Neural cell (in vitro differentiated cells): ENCODE data around the gene SIK1. TPM values are rescaled to one million over a fixed set of nuclear protein-coding genes. Genes with fewer than 3 reads are reported as not detected.

Experiments used
- H2AFZ ChIP-seq: fragments of 200-600, 300-800 bp; sonication (generic), shearing (Covaris generic); 2 replicates; pipeline ENCODE4 v1.6.0; 2014; ENCODE audit warnings: low read depth, mild to moderate bottlenecking, antibody characterized with exemption, low read length, moderate library complexity
- H3F3A ChIP-seq: fragments of 200-600 bp; shearing (Covaris generic); 2 replicates; pipeline ENCODE4 v1.6.1; 2016; ENCODE audit warnings: mild to moderate bottlenecking, moderate library complexity, mixed read lengths, antibody characterized with exemption, low read length; ENCODE audit not compliant: insufficient read depth, poor library complexity, severe bottlenecking
- H3K27ac ChIP-seq: fragments of 200-600, 300-800 bp; sonication (generic), shearing (Covaris generic); 2 replicates; pipeline ENCODE4 v1.5.1; 2014; ENCODE audit warnings: mild to moderate bottlenecking, low read length, moderate library complexity
- H3K27me3 ChIP-seq: fragments of 300-800, 200-600 bp; sonication (generic), shearing (Covaris generic); 2 replicates; pipeline ENCODE4 v1.6.0; 2014; ENCODE audit warnings: mild to moderate bottlenecking, low read depth, low read length, moderate library complexity; ENCODE audit not compliant: insufficient read depth
- H3K36me3 ChIP-seq: fragments of 300-800, 200-600 bp; sonication (generic), shearing (Covaris generic); 2 replicates; pipeline ENCODE4 v1.5.1; 2014; ENCODE audit warnings: mild to moderate bottlenecking, antibody characterized with exemption, low read length, moderate library complexity; ENCODE audit not compliant: insufficient read depth
- H3K4me2 ChIP-seq: fragments of 300-800, 200-600 bp; sonication (generic), shearing (Covaris generic); 2 replicates; pipeline ENCODE4 v1.6.0; 2014; ENCODE audit warnings: mild to moderate bottlenecking, low read length
- H3K4me3 ChIP-seq: fragments of 300-800, 200-600 bp; sonication (generic), shearing (Covaris generic); 2 replicates; pipeline ENCODE4 v1.5.1; 2014; ENCODE audit warnings: mild to moderate bottlenecking, low read length, moderate library complexity
- H3K79me2 ChIP-seq: fragments of 200-600 bp; shearing (Covaris generic); replicated peaks from 2 replicates; pipeline ENCODE4 v1.6.0; 2014; ENCODE audit warnings: mild to moderate bottlenecking, low read length, moderate library complexity; ENCODE audit not compliant: insufficient read depth
- H3K9ac ChIP-seq: fragments of 300-800, 200-600 bp; sonication (generic), shearing (Covaris generic); 2 replicates; pipeline ENCODE4 v1.6.1; 2016; ENCODE audit warnings: mild to moderate bottlenecking, low read length, mixed read lengths
- H3K9me2 ChIP-seq: fragments of 200-600 bp; shearing (Covaris generic); 2 replicates; pipeline ENCODE4 v1.6.1; 2016; ENCODE audit warnings: mild to moderate bottlenecking, low read length, mixed read lengths; ENCODE audit not compliant: insufficient read depth
- H3K9me3 ChIP-seq: fragments of 200-600, 300-800 bp; sonication (generic), shearing (Covaris generic); 2 replicates; pipeline ENCODE4 v1.6.1; 2016; ENCODE audit warnings: mild to moderate bottlenecking, mixed run types, low read length, moderate library complexity, mixed read lengths
- H4K20me1 ChIP-seq: fragments of 200-600 bp; shearing (Covaris generic); 2 replicates; pipeline ENCODE4 v1.6.1; 2016; ENCODE audit warnings: mild to moderate bottlenecking, mixed run types; ENCODE audit not compliant: insufficient read depth
- CTCF ChIP-seq: fragments of 450-650 bp; IDR thresholded peaks from 2 replicates; pipeline ENCODE4 v1.5.1; 2014; ENCODE audit warnings: antibody characterized with exemption, mild to moderate bottlenecking, moderate library complexity; ENCODE audit not compliant: poor library complexity, severe bottlenecking
- EP300 ChIP-seq: fragments of 450-650 bp; conservative IDR thresholded peaks from 2 replicates; pipeline ENCODE4 v1.6.1; 2014; ENCODE audit warnings: antibody characterized with exemption, mild to moderate bottlenecking, moderate library complexity; ENCODE audit not compliant: poor library complexity, severe bottlenecking
- EZH2 ChIP-seq: fragments of 200-600, 300-800 bp; shearing (Covaris generic), sonication (generic); IDR thresholded peaks from 2 replicates; pipeline ENCODE4 v1.6.1; 2014; ENCODE audit warnings: antibody characterized with exemption, low read length, borderline replicate concordance, mild to moderate bottlenecking; ENCODE audit not compliant: insufficient read depth, poor library complexity, severe bottlenecking
- MXI1 ChIP-seq: fragments of 450-650 bp; conservative IDR thresholded peaks from 2 replicates; pipeline ENCODE4 v1.6.1; 2014; ENCODE audit warnings: antibody characterized with exemption, mild to moderate bottlenecking; ENCODE audit not compliant: poor library complexity, severe bottlenecking
- POLR2AphosphoS5 ChIP-seq: IDR thresholded peaks from 2 replicates; pipeline ENCODE4 v1.6.1; 2012
- RAD21 ChIP-seq: fragments of 450-650 bp; conservative IDR thresholded peaks from 2 replicates; pipeline ENCODE4 v1.6.1; 2014; ENCODE audit warnings: antibody characterized with exemption, mild to moderate bottlenecking, moderate library complexity
- SMC3 ChIP-seq: fragments of 450-650 bp; conservative IDR thresholded peaks from 2 replicates; pipeline ENCODE4 v1.6.1; 2014; ENCODE audit warnings: antibody characterized with exemption, mild to moderate bottlenecking, moderate library complexity; ENCODE audit not compliant: poor library complexity
- TAF1 ChIP-seq: IDR thresholded peaks from 2 replicates; pipeline ENCODE4 v1.6.1; 2012; ENCODE audit warnings: low read depth
- polyA plus RNA-seq: library from polyadenylated mRNA; depleted of rRNA; stranded (reverse); fragments of >200 nt; gene quantifications from 2 replicates; pipeline ENCODE4 v1.2.3, GENCODE V29; 2014
- TF ChIP-seq, protein P1 (sequence below): IDR thresholded peaks from 2 replicates; pipeline ENCODE4 v1.6.1; 2012; ENCODE audit warnings: borderline replicate concordance

The SIK1 gene
- polyA plus RNA-seq, 1 donor from 2014 or later, result 2.6 TPM

DNA sequence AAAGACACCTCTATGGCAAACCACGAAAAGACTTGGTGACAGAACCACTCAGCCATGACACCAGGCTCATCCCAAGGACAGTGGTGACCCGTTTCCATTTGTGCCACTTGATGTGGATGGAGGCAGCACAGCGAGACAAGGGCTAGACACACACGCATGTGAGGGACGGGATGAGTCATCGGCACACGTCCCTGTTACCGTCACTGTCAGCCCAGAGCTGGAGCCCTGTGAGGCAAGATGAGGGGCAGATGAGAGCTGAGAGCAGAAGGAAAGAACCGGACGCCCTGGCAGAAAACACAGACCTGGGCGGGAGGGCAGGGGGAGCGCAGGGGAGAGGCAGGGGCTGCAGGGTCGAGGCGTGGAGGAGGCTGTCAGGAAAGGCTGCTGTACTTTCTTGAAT, 57.8 kb downstream of the SIK1 start:
- H3K27me3 ChIP-seq, result no peaks in the 10 kb centered on the region
- no peak overlapping the region for H2AFZ ChIP-seq
- H3K9me3 ChIP-seq, result no peaks in the 10 kb centered on the region
- H3K79me2 ChIP-seq, result no peaks in the 10 kb centered on the region
- no peaks in the 10 kb centered on the region for H3F3A ChIP-seq
- H3K9me2 ChIP-seq, result no peaks in the 10 kb centered on the region
- H3K9ac ChIP-seq, result no peak overlapping the region
- TF ChIP-seq POLR2AphosphoS5, result no peak
- TF ChIP-seq EZH2, result no peak
- TF ChIP-seq SMC3, result no peak
- TF ChIP-seq MXI1, result no peak
- TF ChIP-seq RAD21, result no peak
- TF ChIP-seq CTCF, result no peak
- TF ChIP-seq, protein P1, sequence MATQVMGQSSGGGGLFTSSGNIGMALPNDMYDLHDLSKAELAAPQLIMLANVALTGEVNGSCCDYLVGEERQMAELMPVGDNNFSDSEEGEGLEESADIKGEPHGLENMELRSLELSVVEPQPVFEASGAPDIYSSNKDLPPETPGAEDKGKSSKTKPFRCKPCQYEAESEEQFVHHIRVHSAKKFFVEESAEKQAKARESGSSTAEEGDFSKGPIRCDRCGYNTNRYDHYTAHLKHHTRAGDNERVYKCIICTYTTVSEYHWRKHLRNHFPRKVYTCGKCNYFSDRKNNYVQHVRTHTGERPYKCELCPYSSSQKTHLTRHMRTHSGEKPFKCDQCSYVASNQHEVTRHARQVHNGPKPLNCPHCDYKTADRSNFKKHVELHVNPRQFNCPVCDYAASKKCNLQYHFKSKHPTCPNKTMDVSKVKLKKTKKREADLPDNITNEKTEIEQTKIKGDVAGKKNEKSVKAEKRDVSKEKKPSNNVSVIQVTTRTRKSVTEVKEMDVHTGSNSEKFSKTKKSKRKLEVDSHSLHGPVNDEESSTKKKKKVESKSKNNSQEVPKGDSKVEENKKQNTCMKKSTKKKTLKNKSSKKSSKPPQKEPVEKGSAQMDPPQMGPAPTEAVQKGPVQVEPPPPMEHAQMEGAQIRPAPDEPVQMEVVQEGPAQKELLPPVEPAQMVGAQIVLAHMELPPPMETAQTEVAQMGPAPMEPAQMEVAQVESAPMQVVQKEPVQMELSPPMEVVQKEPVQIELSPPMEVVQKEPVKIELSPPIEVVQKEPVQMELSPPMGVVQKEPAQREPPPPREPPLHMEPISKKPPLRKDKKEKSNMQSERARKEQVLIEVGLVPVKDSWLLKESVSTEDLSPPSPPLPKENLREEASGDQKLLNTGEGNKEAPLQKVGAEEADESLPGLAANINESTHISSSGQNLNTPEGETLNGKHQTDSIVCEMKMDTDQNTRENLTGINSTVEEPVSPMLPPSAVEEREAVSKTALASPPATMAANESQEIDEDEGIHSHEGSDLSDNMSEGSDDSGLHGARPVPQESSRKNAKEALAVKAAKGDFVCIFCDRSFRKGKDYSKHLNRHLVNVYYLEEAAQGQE, result no peak
- no peak for TF ChIP-seq TAF1
- no peak for TF ChIP-seq EP300
- H3K36me3 ChIP-seq, result no peaks in the 10 kb centered on the region
- no peaks in the 10 kb centered on the region for H4K20me1 ChIP-seq
- H3K4me2 ChIP-seq, result no peak overlapping the region
- H3K27ac ChIP-seq, result no peak overlapping the region
- H3K4me3 ChIP-seq, result no peak overlapping the region

DNA sequence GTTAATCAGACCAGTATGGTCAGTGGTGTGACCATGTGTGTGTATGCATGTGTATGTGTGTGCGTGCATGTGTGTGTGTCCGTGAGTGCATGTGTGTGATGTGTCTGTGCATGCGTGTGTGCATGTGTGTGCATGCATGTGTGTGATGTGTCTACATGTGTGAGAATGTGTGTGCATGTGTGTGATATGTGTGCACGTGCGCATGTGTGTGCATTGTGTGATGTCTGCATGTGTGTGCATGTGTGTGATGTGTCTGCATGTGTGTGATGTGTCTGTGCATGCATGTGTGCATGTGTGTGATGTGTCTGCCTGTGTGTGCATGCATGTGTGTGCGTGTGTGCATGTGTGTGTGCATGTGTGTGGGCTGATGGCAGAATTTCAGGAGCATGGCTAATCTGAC, 58.2 kb downstream of the SIK1 start:
- Histone ChIP-seq H3K4me3 (no peak overlapping the region), H3K9me2 (no peaks in the 10 kb centered on the region), H3K27ac (no peak overlapping the region), H3K9me3 (no peaks in the 10 kb centered on the region), H3K4me2 (no peak overlapping the region), H3K9ac (no peak overlapping the region), H3K27me3 (no peaks in the 10 kb centered on the region), H3K36me3 (no peaks in the 10 kb centered on the region), H4K20me1 (no peaks in the 10 kb centered on the region), H3F3A (no peaks in the 10 kb centered on the region), H3K79me2 (no peaks in the 10 kb centered on the region), H2AFZ (no peak overlapping the region)
- TF ChIP-seq POLR2AphosphoS5, result peak; percentile 23
- TF ChIP-seq MXI1, result no peak

DNA sequence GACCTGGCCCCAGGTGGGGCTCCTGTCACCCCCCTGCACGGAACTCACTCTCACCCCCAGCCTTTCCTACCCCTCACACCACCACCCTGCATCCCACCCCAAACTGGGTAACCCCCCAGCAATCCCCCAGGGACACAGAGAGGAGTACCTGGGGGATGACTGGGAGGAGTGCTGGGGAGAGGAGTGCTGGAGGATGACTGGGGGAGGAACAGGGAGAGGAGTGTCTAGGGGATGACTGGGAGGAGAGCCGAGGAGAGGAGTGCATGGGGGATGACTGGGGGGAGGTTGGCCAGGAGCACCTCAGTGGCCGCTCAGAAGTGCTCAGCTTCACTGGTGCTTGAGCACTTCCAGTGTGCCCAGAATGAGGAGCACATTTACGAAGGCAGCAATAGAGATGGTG, 59.1 kb downstream of the SIK1 start:
- TF ChIP-seq MXI1 (no peak), TAF1 (no peak), CTCF (no peak), EP300 (no peak), POLR2AphosphoS5 (no peak), SMC3 (no peak), EZH2 (no peak), RAD21 (no peak)
- TF ChIP-seq, protein P1, result no peak
- no peaks in the 10 kb centered on the region for H3K9me2 ChIP-seq
- no peak overlapping the region for H2AFZ ChIP-seq
- no peak overlapping the region for H3K4me2 ChIP-seq
- no peaks in the 10 kb centered on the region for H3K79me2 ChIP-seq
- no peaks in the 10 kb centered on the region for H4K20me1 ChIP-seq
- no peak overlapping the region for H3K4me3 ChIP-seq
- no peak overlapping the region for H3K27ac ChIP-seq
- H3F3A ChIP-seq, result no peaks in the 10 kb centered on the region
- no peak overlapping the region for H3K9ac ChIP-seq
- no peaks in the 10 kb centered on the region for H3K36me3 ChIP-seq
- no peaks in the 10 kb centered on the region for H3K27me3 ChIP-seq
- no peaks in the 10 kb centered on the region for H3K9me3 ChIP-seq
